Measurements from ENCODE around the gene FGF14.

- TF ChIP-seq CTCF (IDR thresholded peaks at IDR 0.05; ENCODE audit: low read depth, low read length) (no peak), EZH2phosphoT487 (IDR thresholded peaks at IDR 0.05; ENCODE audit: low read depth) (no peak)
Observed at GRCh38 chr13:102212729-102213128, 189.1 kb downstream of the FGF14 start.
